ENCODE data around the gene FBLN5. TPM values are rescaled to one million over a fixed set of nuclear protein-coding genes. Genes with fewer than 3 reads are reported as not detected.

FBLN5 gene
- total RNA-seq, 1 experiment from 2014 or later: 18.7 TPM

DNA sequence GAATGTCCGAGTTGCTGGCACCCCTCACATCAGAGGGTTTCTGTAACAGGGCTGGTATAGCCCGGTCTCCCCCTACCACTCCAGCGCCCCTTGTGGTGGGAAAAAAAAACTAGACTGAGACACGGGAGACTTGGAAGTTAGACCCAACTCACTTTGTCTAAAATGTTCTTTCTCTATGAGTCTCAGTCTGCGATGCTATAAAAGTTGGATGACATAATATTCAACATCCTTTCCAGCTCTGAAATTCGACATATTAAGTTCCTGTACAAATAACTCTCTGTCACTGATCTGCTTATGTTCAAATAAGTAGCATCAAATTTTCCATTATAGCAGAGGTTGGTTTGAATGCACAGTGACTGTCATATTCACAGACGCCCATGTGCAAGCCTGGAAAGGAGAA lies 54.5 kb downstream of the FBLN5 start:
- no peaks in the 10 kb centered on the region for H3K9me3 ChIP-seq (replicated peaks)
- no peak for DNase-seq (ENCODE audit: low read depth in 1 of 2, low spot score in 2 of 2)
- H3K27me3 ChIP-seq (replicated peaks): no peaks in the 10 kb centered on the region
- H3K4me1 ChIP-seq (replicated peaks): no peaks in the 10 kb centered on the region
- H3K27ac ChIP-seq: no peak overlapping the region
- H3K4me3 ChIP-seq: no peak overlapping the region
- no peaks in the 10 kb centered on the region for H3K36me3 ChIP-seq

DNA sequence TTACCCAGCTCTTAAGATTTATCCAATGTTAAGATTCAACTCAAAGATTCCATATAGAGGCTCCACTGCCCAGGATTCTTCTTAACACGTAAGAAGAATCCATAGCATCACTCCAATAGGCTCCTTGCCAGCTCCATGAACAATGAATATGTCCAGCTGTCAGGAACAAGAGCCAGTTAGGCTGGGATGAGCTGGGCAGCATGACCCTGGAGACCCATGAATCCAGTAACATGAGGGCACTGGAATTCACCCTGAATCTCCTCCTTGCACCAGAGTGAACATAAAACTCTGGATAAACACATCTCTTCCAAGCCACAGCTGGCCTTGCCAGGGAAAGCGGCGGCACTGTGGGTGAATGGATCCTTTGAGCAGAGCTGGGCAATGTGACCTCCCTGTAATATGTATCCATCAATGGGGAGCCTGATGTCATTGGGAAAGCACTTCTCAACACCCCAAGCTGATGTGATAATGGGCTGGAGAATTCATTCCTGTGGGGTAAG lies 55.7 kb downstream of the FBLN5 start:
- Histone ChIP-seq H3K4me1 (replicated peaks) (no peaks in the 10 kb centered on the region), H3K27ac (no peak overlapping the region), H3K27me3 (replicated peaks) (no peaks in the 10 kb centered on the region), H3K36me3 (no peaks in the 10 kb centered on the region), H3K9me3 (replicated peaks) (no peaks in the 10 kb centered on the region), H3K4me3 (no peak overlapping the region)
- no peak for DNase-seq (ENCODE audit: low read depth in 1 of 2, low spot score in 2 of 2)

DNA sequence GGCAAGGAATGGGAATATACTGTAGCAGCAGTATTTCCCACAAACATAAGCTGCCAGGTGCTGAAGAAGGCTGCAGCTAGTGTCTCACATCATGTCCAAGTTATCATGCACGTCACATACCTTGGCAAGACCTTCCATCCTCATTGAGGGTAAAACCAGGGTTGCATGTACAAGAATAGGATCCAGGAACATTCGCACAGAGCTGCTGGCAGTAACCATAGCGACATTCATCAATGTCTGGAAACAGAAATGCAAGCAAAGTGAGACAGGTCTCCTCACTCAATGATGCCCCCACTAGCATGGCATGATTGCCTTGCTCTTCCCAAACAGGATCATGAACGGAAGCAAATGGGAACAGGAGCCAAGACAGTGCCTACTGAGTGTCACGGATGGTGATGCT lies 56.4 kb downstream of the FBLN5 start:
- Histone ChIP-seq H3K9me3 (replicated peaks) (no peaks in the 10 kb centered on the region), H3K4me1 (replicated peaks) (no peaks in the 10 kb centered on the region), H3K27me3 (replicated peaks) (no peaks in the 10 kb centered on the region), H3K27ac (no peak overlapping the region), H3K36me3 (no peaks in the 10 kb centered on the region), H3K4me3 (no peak overlapping the region)
- DNase-seq (ENCODE audit: low read depth in 1 of 2, low spot score in 2 of 2): no peak

DNA sequence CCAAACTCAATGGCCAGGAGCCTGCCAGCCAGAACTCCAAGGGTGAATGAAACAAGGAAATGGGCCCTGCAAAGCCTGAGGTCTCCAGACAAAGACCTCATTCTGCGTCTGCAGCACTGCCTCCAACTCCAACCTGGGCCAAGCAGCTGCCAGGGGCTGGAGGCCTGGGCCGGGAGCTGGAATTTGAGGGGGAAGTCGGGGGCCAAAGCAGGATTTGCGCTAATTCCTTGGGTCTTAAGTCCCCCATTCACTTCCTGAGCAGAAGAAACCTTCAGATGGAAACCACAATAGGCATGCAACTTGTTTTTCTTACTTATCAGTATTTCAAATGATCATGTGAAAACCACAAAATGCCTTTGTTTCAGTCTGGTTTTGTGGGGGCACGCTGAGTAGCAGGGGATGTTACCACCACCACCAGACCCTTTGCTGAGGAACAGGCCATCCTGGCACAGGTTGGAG lies 57.2 kb downstream of the FBLN5 start:
- no peak overlapping the region for H3K27ac ChIP-seq
- no peak for DNase-seq (ENCODE audit: low read depth in 1 of 2, low spot score in 2 of 2)

DNA sequence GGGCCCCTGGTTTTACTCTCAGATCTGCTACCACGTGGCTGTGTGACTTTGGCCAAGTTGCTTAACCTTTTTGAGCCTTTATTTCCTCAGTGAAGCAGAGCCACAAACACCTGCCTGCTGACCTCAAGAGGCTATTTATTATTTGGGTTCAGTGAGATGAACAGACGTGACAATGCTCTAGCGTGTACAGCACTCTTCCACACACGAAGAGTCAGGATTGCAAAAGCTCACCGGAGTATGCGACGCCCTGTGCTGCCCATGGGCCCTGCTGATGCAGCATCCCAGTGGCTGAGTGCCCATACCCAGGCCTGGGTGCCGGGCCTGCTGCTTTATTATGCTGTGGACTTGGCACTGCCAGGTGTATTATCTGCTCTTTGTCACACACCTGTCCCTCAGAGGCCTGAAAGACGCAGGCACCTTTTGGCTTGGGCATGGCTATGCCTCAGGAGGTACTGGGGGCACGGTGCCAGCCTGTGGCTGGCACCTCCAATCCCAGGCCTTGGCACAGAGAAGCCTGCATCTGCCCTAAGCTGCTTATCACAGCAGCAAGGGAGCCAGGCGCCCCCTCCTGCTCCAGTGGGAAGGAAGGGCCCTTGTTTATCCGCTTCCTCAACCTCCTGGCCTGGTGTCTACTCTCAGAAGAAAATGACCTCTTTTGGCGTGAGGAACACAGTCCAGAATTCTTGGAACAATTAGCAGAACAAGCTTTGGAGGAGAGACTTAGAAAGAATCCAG lies 57.9 kb downstream of the FBLN5 start:
- H3K27me3 ChIP-seq (replicated peaks): no peaks in the 10 kb centered on the region
- H3K27ac ChIP-seq: no peak overlapping the region
- no peak overlapping the region for H3K4me3 ChIP-seq
- DNase-seq (ENCODE audit: low read depth in 1 of 2, low spot score in 2 of 2): no peak
- H3K9me3 ChIP-seq (replicated peaks): no peaks in the 10 kb centered on the region
- H3K4me1 ChIP-seq (replicated peaks): no peaks in the 10 kb centered on the region
- no peaks in the 10 kb centered on the region for H3K36me3 ChIP-seq

More for the DNA sequence above, 57.2 kb downstream of the FBLN5 start:
- Histone ChIP-seq H3K9me3 (replicated peaks) (no peaks in the 10 kb centered on the region), H3K36me3 (no peaks in the 10 kb centered on the region), H3K27me3 (replicated peaks) (no peaks in the 10 kb centered on the region), H3K4me3 (no peak overlapping the region), H3K4me1 (replicated peaks) (no peaks in the 10 kb centered on the region)

DNA sequence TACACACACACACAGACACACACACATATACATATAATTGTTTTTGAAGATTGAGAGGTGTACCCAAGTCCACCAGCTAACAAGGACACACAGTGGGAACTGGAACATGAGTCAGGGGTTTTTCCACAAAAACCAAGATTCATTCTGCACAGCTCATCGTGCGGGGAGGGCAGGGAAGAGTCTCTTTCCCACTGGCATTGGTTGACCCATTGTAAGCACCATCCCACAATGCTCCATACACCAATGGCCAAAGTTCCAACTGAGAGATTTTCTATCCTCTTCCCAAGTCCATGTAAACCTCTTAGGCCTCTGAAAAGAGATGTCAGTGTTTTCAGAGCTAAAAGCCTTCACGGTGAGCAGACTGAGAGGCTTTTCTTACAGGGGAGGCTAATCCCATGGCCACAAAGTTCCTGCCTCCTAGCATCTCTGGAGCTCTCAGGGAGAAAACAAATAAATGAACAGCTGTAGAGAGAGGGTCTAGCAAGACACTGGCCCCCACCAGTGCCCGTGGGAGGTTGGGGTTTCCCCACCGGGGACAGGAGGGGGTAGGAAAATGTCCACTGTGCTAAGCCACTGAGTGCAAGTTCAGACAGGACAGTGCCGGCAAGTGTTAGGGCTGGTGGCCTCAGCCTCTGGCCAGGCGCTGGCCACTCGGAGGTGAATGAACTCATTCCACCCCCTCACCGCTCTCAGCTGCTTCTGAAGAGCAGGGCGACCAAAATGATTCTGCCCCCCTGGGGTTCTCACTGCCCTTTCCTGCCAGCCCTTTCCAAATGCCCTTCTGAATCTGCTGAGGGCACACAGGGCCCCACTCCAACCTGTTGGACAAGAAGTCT lies 58.6 kb downstream of the FBLN5 start:
- no peaks in the 10 kb centered on the region for H3K9me3 ChIP-seq (replicated peaks)
- no peaks in the 10 kb centered on the region for H3K27me3 ChIP-seq (replicated peaks)
- H3K4me3 ChIP-seq: no peak overlapping the region
- H3K27ac ChIP-seq: no peak overlapping the region
- DNase-seq (ENCODE audit: low read depth in 1 of 2, low spot score in 2 of 2): no peak
- no peaks in the 10 kb centered on the region for H3K4me1 ChIP-seq (replicated peaks)
- no peaks in the 10 kb centered on the region for H3K36me3 ChIP-seq

DNA sequence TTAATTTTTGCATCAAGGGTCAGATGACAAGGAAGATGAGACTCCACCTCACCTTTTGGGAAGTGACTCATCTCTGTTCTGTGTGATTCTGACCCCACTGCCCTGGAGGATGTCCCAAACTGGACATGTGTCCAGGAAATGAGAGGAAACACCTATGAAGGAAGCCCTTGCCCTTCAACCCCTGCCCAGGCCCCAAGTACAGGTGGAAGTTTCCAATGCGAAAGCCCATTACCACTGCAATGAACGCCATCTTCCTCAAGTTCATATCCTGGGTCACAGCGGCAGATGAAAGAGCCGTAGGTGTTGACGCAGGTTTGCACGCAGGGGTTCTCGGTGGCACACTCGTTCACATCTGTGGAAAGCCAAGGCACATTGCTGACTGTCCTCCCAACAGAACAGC lies 60.5 kb downstream of the FBLN5 start:
- Histone ChIP-seq H3K4me1 (replicated peaks) (no peaks in the 10 kb centered on the region), H3K27ac (no peak overlapping the region), H3K36me3 (no peaks in the 10 kb centered on the region)

DNA sequence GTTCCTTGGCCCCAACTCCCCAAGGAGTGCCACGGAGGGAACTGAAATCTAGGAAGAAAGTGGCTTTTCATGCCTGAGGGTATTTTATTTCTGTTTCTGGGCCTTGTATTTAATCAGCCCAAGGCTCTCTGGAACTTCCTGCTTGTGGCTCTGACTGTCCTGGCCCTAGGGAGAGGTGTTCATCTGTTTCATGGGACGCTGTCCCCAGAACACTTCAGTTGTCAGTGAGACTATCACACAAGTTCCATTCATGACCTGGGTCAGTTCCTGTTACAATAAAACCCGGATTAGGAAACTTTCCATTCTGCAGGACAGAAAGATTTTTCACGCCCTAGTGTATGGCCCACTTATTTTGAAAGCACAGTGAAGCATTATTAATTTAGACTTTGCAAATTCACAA lies 61.7 kb downstream of the FBLN5 start:
- Histone ChIP-seq H3K9me3 (replicated peaks) (no peaks in the 10 kb centered on the region), H3K4me1 (replicated peaks) (no peaks in the 10 kb centered on the region), H3K36me3 (no peaks in the 10 kb centered on the region)

More for the DNA sequence above, 60.5 kb downstream of the FBLN5 start:
- no peak for DNase-seq (ENCODE audit: low read depth in 1 of 2, low spot score in 2 of 2)
- Histone ChIP-seq H3K27me3 (replicated peaks) (no peaks in the 10 kb centered on the region), H3K9me3 (replicated peaks) (no peaks in the 10 kb centered on the region), H3K4me3 (no peak overlapping the region)

DNA sequence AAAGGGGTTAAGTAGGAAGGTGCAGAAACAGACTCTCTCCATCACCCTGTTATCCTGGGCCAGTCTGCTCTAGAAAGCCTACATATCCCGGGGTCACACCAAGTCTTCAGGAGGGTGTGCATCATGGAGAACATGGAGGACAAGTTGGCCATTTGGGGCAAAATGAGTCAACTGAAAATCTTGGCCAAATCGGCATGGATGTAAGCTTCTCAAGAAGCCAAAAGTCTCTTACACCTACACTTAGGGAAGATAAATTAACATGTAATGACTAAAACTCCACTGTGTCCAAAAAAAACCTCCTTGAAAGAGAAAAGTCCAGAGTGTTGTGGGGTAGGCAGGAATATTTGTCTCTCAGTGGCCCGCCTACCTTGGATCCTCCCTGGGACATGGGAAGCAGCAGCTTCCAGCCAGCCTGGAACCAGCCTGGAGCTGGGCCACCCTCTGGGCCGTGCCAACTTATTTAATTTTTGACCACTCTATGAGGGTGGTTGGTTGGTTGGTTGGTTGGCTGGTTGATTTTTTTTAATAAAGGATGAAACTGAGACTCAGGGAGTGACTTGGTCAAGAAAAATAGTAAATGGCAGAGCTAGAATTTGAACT lies 62.3 kb downstream of the FBLN5 start:
- no peak for DNase-seq (ENCODE audit: low read depth in 1 of 2, low spot score in 2 of 2)
- H3K4me1 ChIP-seq (replicated peaks): no peaks in the 10 kb centered on the region

More for the DNA sequence above, 61.7 kb downstream of the FBLN5 start:
- no peak overlapping the region for H3K4me3 ChIP-seq
- no peaks in the 10 kb centered on the region for H3K27me3 ChIP-seq (replicated peaks)
- no peak overlapping the region for H3K27ac ChIP-seq
- DNase-seq (ENCODE audit: low read depth in 1 of 2, low spot score in 2 of 2): no peak

DNA sequence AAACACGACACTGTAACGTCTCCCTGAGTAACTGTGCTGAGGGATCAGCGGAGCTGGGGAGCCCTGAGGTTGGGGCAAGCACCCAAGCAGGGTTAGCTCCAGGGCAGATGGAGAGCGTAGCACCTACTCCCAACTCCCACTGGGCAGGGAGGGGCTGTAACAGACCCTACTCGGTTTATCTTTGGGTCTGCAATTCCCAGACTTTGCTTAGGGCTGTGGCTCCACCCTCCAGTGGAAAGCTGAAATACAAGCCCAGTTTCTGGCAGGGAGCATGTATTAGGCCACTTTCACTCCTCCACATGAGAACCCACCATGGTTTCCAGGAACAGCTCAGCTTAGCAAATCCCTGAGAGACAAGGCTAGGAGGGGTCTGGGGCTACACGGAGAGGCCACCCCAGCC lies 62.8 kb downstream of the FBLN5 start:
- Histone ChIP-seq H3K4me1 (replicated peaks) (no peaks in the 10 kb centered on the region), H3K27ac (no peak overlapping the region), H3K36me3 (no peaks in the 10 kb centered on the region), H3K4me3 (no peak overlapping the region), H3K27me3 (replicated peaks) (no peaks in the 10 kb centered on the region), H3K9me3 (replicated peaks) (no peaks in the 10 kb centered on the region)
- no peak for DNase-seq (ENCODE audit: low read depth in 1 of 2, low spot score in 2 of 2)

More for the DNA sequence above, 62.3 kb downstream of the FBLN5 start:
- H3K9me3 ChIP-seq (replicated peaks): no peaks in the 10 kb centered on the region
- no peaks in the 10 kb centered on the region for H3K27me3 ChIP-seq (replicated peaks)
- H3K36me3 ChIP-seq: no peaks in the 10 kb centered on the region
- H3K4me3 ChIP-seq: no peak overlapping the region
- no peak overlapping the region for H3K27ac ChIP-seq

DNA sequence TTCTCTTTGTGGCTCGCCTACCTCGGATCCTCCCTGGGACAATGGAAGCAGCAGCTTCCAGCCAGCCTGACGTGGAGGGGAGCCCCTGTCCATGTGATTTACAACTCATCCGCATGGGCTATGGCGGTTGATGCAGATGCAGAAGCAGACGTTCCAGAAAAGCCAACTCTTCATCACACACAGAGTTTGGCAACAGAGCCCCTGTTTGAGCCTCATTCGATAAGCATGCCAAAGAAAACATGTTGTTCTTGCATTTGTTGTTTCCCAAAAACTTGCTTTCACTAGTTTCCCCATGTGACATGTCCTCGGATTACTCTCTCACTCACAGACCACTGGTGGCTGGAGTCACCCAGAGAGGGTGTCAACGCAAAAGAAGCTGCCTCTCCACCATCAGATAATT lies 63.7 kb downstream of the FBLN5 start:
- Histone ChIP-seq H3K27ac (no peak overlapping the region), H3K9me3 (replicated peaks) (no peaks in the 10 kb centered on the region), H3K4me1 (replicated peaks) (no peaks in the 10 kb centered on the region), H3K4me3 (no peak overlapping the region), H3K27me3 (replicated peaks) (no peaks in the 10 kb centered on the region), H3K36me3 (no peaks in the 10 kb centered on the region)
- DNase-seq (ENCODE audit: low read depth in 1 of 2, low spot score in 2 of 2): no peak

DNA sequence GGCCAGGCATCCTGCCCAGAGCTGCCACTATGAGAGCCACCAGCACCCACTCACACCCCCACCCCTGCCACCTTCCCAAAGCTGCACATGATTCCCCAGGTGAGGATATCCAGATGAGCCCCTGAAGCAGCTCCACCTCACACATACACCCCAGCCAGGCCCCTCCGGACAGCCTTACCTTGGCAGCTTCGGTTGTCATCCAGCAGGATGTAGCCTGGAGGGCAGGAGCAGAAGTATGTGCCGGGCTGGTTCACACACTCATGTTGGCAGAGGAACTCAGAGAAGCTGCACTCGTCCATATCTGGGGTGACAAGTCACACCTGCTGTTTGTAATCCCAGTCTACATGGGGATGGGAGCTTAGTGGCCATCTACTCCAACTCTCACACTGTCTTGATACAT lies 64.7 kb downstream of the FBLN5 start:
- Histone ChIP-seq H3K27me3 (replicated peaks) (no peaks in the 10 kb centered on the region), H3K9me3 (replicated peaks) (no peaks in the 10 kb centered on the region), H3K4me3 (no peak overlapping the region), H3K27ac (no peak overlapping the region), H3K4me1 (replicated peaks) (no peaks in the 10 kb centered on the region), H3K36me3 (no peaks in the 10 kb centered on the region)
- no peak for DNase-seq (ENCODE audit: low read depth in 1 of 2, low spot score in 2 of 2)

DNA sequence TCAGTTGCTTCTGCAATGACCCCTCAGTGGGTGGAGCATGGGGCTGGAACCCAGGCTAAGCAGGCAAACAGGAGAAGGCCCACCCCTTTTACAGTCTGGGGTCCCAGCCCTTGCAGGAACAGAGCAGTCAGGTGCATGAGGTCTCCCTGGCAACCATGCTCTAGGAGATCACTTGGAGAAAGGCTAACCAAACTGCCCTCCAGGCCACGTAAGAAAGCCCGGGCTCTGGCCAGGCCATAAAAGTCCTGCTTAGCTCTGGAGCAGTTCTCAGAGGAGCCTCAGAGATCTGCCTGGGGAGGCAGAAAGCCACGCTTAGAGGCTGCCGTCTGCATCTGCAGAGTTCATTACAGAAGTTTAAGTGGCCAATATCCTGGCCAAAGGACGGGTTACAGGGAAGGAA lies 65.1 kb downstream of the FBLN5 start:
- H3K27me3 ChIP-seq (replicated peaks): no peaks in the 10 kb centered on the region
- no peak overlapping the region for H3K27ac ChIP-seq
- no peaks in the 10 kb centered on the region for H3K36me3 ChIP-seq
- no peak overlapping the region for H3K4me3 ChIP-seq
- H3K9me3 ChIP-seq (replicated peaks): no peaks in the 10 kb centered on the region
- H3K4me1 ChIP-seq (replicated peaks): no peaks in the 10 kb centered on the region
- no peak for DNase-seq (ENCODE audit: low read depth in 1 of 2, low spot score in 2 of 2)

DNA sequence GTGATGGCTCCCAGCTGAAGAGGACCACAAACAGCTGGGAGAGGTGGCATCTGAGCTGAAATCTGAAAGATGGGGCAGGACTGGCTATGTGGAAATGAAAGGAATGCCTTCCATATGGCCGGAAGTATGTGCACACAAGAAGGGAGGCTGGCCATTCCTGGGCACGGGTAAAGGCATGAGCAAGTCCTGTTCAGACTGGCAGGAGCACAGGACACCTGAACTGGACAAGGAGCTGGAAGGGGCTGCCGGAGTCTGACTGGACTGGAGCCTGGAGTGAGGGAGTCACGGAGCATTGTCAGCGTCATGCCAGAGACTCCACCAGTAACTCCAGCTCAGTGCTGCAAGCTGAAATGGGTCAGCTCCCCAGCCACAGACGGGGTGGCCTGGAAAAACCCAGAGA lies 68.3 kb downstream of the FBLN5 start:
- no peaks in the 10 kb centered on the region for H3K36me3 ChIP-seq
- no peaks in the 10 kb centered on the region for H3K4me1 ChIP-seq (replicated peaks)
- no peak overlapping the region for H3K27ac ChIP-seq
- no peak overlapping the region for H3K4me3 ChIP-seq
- DNase-seq (ENCODE audit: low read depth in 1 of 2, low spot score in 2 of 2): no peak
- H3K27me3 ChIP-seq (replicated peaks): no peaks in the 10 kb centered on the region
- H3K9me3 ChIP-seq (replicated peaks): no peaks in the 10 kb centered on the region
